ENCODE measurements around the gene ZNF211. TPM values are rescaled to one million over a fixed set of nuclear protein-coding genes. Genes with fewer than 3 reads are reported as not detected.

ZNF211 gene
- total RNA-seq = 9.3 and 11.7 TPM in 2 replicates

DNA sequence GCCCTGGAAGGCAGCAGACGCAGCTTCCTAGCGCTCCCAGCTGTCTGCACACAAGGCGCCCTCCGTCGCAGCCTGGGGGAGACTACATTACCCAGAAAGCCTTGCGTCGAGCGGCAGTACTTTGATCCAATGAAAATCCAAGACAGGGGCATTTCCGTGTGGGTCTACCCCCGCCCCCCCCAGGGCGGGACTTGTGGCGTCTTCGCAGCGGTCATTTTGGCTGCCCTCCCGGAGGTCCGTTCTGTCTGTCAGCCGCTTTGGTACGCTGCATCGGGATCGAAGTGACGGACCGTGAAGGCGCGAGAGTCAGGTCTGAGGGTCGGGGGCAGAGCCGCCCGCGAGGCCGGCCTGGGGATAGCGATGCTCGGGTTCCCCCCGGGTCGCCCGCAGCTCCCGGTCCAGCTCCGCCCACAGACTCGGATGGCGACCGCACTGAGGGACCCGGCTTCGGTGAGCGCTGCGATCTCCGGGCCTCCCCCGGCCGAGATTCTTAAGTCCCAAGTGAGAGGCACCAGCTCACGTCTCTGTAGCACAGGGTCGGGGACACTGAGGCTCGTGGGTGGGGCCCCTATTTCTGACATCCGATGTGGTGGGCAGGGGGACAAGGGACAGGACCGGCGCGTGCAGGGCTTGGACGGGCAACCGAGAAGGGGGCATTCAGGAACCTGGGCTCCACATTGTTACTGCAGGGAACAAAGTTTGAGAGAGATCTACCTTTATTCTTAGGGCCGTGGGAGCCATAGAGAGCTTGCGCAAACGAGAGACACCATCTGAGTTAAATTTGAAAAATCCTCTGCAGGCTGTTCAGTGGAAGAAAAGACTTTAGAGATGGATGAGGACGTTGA, at the start of gene ZNF211:
Gene ZNF211, plus strand, starts transcription at position 182 of the 845 bp plus-strand sequence. Its CDS starts 179 bp downstream, at position 361.
- TF ChIP-seq, protein P1, sequence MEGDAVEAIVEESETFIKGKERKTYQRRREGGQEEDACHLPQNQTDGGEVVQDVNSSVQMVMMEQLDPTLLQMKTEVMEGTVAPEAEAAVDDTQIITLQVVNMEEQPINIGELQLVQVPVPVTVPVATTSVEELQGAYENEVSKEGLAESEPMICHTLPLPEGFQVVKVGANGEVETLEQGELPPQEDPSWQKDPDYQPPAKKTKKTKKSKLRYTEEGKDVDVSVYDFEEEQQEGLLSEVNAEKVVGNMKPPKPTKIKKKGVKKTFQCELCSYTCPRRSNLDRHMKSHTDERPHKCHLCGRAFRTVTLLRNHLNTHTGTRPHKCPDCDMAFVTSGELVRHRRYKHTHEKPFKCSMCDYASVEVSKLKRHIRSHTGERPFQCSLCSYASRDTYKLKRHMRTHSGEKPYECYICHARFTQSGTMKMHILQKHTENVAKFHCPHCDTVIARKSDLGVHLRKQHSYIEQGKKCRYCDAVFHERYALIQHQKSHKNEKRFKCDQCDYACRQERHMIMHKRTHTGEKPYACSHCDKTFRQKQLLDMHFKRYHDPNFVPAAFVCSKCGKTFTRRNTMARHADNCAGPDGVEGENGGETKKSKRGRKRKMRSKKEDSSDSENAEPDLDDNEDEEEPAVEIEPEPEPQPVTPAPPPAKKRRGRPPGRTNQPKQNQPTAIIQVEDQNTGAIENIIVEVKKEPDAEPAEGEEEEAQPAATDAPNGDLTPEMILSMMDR (IDR thresholded peaks at IDR 0.05; ENCODE audit: insufficient read depth, low read depth, low read length) = no peak
- DNase-seq (ENCODE audit: low read depth) = peak; percentile 94
- peak within 1 kb of the TSS; percentile 95 for H3K4me3 ChIP-seq (ENCODE audit: low read depth, low read length)

DNA sequence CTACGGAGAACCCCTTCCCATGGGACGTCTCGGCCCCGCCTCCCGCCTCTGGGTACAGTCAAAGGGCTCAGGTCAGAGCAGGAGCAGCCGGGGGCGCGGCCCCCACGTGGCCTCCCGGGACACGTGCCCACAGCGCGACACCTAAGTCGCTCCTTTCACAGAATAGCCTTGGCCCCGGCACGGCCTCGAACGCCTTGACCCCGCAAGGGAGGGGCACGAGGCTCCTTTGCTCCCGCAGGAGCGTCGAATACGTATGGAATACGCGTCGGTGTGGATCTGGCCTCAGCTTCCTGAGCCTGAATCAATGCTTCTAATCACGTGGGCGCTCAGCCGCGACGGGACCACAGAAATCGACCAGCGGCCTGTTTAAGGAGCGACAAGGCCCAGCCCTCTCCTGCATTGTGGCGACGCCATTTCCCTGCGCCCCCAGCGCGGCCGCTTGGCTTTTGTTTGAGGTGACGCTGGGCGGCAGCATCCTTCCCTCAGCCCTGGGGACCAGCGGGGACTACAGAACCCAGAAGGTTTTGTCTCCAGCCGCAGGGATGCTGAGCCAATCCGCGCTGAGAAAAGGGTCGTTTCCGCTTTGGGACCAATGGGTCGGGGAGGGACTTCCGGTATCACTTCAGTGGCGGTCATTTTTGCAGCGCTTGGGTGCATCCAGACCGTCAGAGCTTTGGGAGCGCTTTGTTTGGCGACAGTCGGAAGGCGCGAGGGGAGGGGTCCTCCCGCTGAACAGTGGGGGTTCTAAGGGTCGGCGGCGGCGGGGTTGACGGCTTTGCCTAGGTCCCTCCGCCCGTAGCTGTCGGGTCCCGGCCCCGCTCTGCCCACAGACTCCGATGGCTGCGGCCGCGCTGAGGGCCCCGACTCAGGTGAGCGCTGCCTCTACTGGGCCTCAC, 49.2 kb upstream of the ZNF211 start, which contains the start of gene ZIK1:
Gene ZIK1, plus strand, starts transcription at position 625 of the 896 bp plus-strand sequence. Its CDS starts 212 bp downstream, at position 837.
- peak; percentile 91 for DNase-seq (ENCODE audit: low read depth)
- TF ChIP-seq, protein P1 (IDR thresholded peaks at IDR 0.05; ENCODE audit: insufficient read depth, low read depth, low read length) = no peak
- peak within 1 kb of the TSS; percentile 71 for H3K4me3 ChIP-seq (ENCODE audit: low read depth, low read length)

DNA sequence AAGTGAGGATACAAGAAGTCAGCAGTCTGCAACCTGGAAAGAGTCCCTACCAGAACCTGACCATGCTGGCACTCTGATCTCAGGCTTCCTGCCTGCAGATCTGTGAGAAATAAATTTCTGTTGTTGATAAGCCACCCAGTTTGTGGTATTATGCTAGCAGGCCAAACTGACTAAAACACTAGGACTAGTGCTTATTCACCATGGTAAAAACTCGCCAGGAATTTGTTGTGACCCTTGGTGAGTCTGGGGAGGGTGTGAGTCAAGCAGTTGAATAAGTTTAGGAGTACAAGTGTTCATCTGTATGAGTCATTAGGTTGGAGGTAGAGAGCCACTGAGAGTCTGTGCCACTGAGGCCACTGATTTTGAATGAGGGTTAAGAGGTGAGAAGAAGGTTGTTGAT, 45.4 kb upstream of the ZNF211 start:
- TF ChIP-seq, protein P1 (IDR thresholded peaks at IDR 0.05; ENCODE audit: insufficient read depth, low read depth, low read length) = no peak
- no peak overlapping the region for H3K4me3 ChIP-seq (ENCODE audit: low read depth, low read length)
- no peak for DNase-seq (ENCODE audit: low read depth)

DNA sequence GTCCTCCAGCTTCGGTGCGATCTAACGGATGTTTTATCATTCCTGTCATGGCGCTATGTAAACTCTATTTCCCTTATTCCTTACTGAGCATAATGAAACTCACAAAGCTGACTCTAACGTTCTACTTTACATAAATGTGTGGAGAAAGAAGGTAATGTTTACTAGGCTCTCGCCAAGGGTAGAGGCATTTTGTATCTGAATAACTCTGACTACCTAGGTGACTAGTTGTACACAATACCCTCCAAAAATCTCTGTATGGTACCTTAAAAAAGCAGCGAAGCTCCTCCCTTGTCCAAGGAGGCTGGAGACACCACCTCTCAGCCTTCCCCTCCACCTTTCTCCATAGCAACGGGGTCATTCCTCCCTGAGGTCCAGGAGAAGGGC, 33.6 kb upstream of the ZNF211 start:
- H3K4me3 ChIP-seq (ENCODE audit: low read depth, low read length) = peak overlapping the region; percentile 71
- TF ChIP-seq, protein P1 (IDR thresholded peaks at IDR 0.05; ENCODE audit: insufficient read depth, low read depth, low read length) = no peak
- no peak for DNase-seq (ENCODE audit: low read depth)

DNA sequence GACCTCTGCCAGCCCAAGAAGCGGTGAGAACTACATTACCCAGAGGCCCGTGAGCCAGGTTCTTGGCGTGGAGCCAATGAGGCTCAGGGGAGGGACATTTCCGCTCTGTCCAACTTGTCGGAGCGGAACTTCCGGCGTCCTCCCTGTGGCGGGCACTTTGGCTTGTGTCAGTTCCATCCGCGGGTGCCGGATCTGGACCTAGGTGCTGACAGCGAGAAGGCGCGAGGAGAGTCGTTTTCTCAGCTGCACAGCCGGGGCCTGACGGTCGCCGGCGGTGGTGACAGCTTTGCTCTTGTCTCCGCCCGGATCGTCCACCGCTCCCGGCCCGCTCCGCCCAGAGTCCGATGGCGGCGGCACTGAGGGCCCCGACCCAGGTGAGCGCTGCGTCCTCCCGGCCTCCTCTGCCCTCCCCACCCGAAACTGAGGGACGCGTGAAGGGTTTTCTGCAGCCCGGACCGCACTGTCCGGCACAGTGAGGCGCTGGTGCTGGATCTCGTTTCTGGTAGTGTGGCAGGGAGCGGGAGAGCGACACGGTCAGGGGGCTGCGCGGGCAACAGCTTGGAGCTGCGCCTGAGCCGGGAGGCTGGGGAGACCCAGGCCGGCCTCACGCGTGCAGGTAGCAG, 33.1 kb upstream of the ZNF211 start, which contains the start of gene ZNF530:
Gene ZNF530, plus strand, starts transcription at position 125 of the 623 bp plus-strand sequence. CDS start 4,461 bp downstream, outside the sequence.
- TF ChIP-seq, protein P1 (IDR thresholded peaks at IDR 0.05; ENCODE audit: insufficient read depth, low read depth, low read length) = no peak
- H3K4me3 ChIP-seq (ENCODE audit: low read depth, low read length) = peak within 1 kb of the TSS; percentile 71
- peak; percentile 91 for DNase-seq (ENCODE audit: low read depth)

DNA sequence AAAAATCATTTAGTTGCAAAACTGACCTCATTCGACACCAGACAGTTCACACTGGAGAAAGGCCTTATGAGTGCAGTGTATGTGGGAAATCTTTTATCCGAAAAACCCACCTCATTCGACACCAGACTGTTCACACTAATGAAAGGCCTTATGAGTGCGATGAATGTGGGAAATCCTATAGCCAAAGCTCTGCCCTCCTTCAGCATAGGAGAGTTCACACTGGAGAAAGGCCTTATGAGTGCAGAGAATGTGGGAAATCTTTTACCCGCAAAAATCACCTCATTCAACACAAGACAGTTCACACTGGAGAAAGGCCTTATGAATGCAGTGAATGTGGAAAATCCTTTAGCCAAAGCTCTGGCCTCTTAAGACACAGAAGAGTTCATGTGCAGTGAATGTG, 26.0 kb upstream of the ZNF211 start:
- TF ChIP-seq, protein P1 (IDR thresholded peaks at IDR 0.05; ENCODE audit: insufficient read depth, low read depth, low read length) = no peak
- no peak for DNase-seq (ENCODE audit: low read depth)

More for the DNA sequence above, 26.0 kb upstream of the ZNF211 start:
- H3K4me3 ChIP-seq (ENCODE audit: low read depth, low read length) = no peak overlapping the region
